Heart left ventricle (tissue), 13 donors: ENCODE measurements around the gene ARIH2.

Experiments
- POLR2A ChIP-seq, 2 donors: fragments of 450-650 bp; IDR thresholded peaks; one replicate each; pipeline ENCODE4 v1.6.1; 2017; ENCODE audit warnings: antibody characterized with exemption in 2 of 2, mild to moderate bottlenecking in 2 of 2, moderate library complexity in 2 of 2
- TF ChIP-seq, protein P1 (sequence below), 12 donors: fragments of 200-600 bp; sonication (generic) in 4 of 12; IDR thresholded peaks; one replicate each; pipeline versions ENCODE4 v1.5.0 to v1.8.0; 2018 to 2022; ENCODE audit warnings: antibody characterized with exemption in 12 of 12, mild to moderate bottlenecking in 5 of 12
- donor health status: ischemic (EF 13 %, LVEDD 7.1; RV severe dilation, severe dysfunction).
- donor health status: DM: no; HTN: yes; CAD: no.
- donor health status: DM: no; HTN: no; CAD: no.
- donor health status: ischemic (EF 25% LVEDD 6.9; RV normal size, moderate dysfunction).
- donor health status: ischemic (EF 25% LVEDD 5.7; RV mildly dilated, moderate dysfunction).
- donor health status: ischemic (EF 35%, LVEDD 5.7; RV mildly dilated, moderate dysfunction).
- donor health status: nonischemic (EF 11% LVEDD 7.7; RV severe dilation, severe dysfunction).
- donor health status: DM: yes; HTN: yes; CAD: no.
- donor health status: PGD.
- donor health status: ischemic (EF 29% LVEDD 5.4; RV normal size, mild dysfunction).
- donor health status: nonischemic (EF 23%, LVEDD 6.1; RV moderate dilation, normal function).

DNA sequence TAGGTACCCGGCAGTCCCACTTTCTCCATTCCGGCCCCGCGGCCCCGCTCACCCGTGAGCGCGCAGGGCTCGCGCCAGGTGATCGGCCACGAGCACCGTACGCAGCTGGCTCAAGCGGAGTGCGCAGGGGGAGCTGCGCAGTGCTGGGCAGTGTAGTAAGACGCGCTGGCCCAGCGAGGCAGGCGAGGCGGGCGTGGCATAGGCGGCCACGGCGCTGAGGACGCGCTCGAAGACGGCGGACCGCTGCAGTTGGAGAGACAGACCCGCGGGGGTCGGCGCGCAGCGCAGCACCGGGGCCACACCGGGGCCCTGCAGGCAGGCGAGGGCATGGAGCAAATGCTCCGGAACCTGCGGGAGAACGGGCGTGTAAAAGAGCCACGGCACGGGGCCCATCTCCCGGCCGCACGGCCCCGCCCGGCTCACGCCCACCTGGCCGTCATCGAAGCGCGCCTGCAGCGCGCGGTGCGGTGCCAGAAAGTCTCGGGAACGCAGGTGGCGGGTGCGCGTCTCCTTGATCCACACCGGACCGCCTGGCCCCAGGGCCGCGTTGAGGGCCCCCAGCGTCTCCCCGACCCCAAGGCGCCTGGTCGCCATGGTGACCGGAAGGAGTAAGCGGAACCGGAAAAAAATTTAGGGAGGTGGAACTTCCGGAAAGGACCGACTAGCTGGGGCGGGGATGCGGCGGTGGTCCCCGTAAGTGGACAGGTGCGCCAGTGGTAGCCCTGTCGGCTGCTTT lies 99.5 kb downstream of the ARIH2 start, which contains the start of gene DALRD3:
- TF ChIP-seq, protein P1, sequence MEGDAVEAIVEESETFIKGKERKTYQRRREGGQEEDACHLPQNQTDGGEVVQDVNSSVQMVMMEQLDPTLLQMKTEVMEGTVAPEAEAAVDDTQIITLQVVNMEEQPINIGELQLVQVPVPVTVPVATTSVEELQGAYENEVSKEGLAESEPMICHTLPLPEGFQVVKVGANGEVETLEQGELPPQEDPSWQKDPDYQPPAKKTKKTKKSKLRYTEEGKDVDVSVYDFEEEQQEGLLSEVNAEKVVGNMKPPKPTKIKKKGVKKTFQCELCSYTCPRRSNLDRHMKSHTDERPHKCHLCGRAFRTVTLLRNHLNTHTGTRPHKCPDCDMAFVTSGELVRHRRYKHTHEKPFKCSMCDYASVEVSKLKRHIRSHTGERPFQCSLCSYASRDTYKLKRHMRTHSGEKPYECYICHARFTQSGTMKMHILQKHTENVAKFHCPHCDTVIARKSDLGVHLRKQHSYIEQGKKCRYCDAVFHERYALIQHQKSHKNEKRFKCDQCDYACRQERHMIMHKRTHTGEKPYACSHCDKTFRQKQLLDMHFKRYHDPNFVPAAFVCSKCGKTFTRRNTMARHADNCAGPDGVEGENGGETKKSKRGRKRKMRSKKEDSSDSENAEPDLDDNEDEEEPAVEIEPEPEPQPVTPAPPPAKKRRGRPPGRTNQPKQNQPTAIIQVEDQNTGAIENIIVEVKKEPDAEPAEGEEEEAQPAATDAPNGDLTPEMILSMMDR (IDR thresholded peaks at IDR 0.05): no peak
- TF ChIP-seq POLR2A (IDR thresholded peaks at IDR 0.05): peak in 1 of 2 donors; percentile 67
